GM21423 (cell line): ENCODE measurements around the gene LGALS7B.
"Not testable (repeated sequence)": the region's sequence is repeated elsewhere in the genome, so short reads cannot be mapped to it uniquely, and the experiment has no call there.

Experiments
- ATAC-seq: cut with Tn5 transposase; IDR thresholded peaks from one replicate; pipeline ENCODE4 v1.9.1; 2021; ENCODE audit warnings: mild to moderate bottlenecking, moderate library complexity; ENCODE audit not compliant: unreplicated experiment

The LGALS7B gene

GRCh38 chr19:38788478-38789243 is at the start of gene LGALS7B:
Gene LGALS7B, plus strand, starts transcription at chr19:38789200. Its CDS starts 27 bp downstream, at chr19:38789227.
- ATAC-seq: no peak

- no peak for ATAC-seq
These were observed 49.4 kb upstream of the LGALS7B start for GRCh38 chr19:38739440-38740256.

GRCh38 chr19:38740257-38740592 is 48.8 kb upstream of the LGALS7B start:
- no peak for ATAC-seq

- ATAC-seq: no peak
These were observed 48.1 kb upstream of the LGALS7B start for GRCh38 chr19:38740932-38741331.

- ATAC-seq: no peak
These were observed 47.3 kb upstream of the LGALS7B start for GRCh38 chr19:38741670-38742069.

- no peak for ATAC-seq
These were observed 46.7 kb upstream of the LGALS7B start for GRCh38 chr19:38742296-38742695.

GRCh38 chr19:38742906-38743305 is 46.1 kb upstream of the LGALS7B start:
- ATAC-seq: no peak

GRCh38 chr19:38743394-38744297 is 45.4 kb upstream of the LGALS7B start:
- no peak for ATAC-seq

- no peak for ATAC-seq
These were observed 44.7 kb upstream of the LGALS7B start, which contains the start of gene CAPN12 for GRCh38 chr19:38744298-38744681. Gene CAPN12, minus strand, starts transcription at chr19:38744474. Its CDS starts 309 bp downstream, at chr19:38744165.

- ATAC-seq: no peak
These were observed 44.1 kb upstream of the LGALS7B start for GRCh38 chr19:38744874-38745273.

- ATAC-seq: no peak
These were observed 43.7 kb upstream of the LGALS7B start for GRCh38 chr19:38745316-38745715.

GRCh38 chr19:38753783-38754182 is 35.2 kb upstream of the LGALS7B start:
- not testable (repeated sequence) for ATAC-seq

GRCh38 chr19:38754196-38754595 is 34.8 kb upstream of the LGALS7B start:
- not testable (repeated sequence) for ATAC-seq

- no peak for ATAC-seq
These were observed 29.4 kb upstream of the LGALS7B start for GRCh38 chr19:38759590-38760003.

- not testable (repeated sequence) for ATAC-seq
These were observed 28.0 kb upstream of the LGALS7B start for GRCh38 chr19:38760805-38761517.

- not testable (repeated sequence) for ATAC-seq
These were observed 27.1 kb upstream of the LGALS7B start for GRCh38 chr19:38761884-38762389.

GRCh38 chr19:38763795-38764220 is 25.2 kb upstream of the LGALS7B start:
- no peak for ATAC-seq

- no peak for ATAC-seq
These were observed 23.8 kb upstream of the LGALS7B start for GRCh38 chr19:38765214-38765613.

GRCh38 chr19:38766276-38767047 is 22.5 kb upstream of the LGALS7B start:
- ATAC-seq: no peak
